ENCODE measurements around the gene CPD. TPM values are rescaled to one million over a fixed set of nuclear protein-coding genes. Genes with fewer than 3 reads are reported as not detected.

Gene CPD
- total and polyA plus RNA-seq, 9 of the 15 experiments (the other 6 are each of a cell fraction or from before 2014, with no cell fraction given), result 4.5 to 24.4 (median 20.4) TPM

DNA sequence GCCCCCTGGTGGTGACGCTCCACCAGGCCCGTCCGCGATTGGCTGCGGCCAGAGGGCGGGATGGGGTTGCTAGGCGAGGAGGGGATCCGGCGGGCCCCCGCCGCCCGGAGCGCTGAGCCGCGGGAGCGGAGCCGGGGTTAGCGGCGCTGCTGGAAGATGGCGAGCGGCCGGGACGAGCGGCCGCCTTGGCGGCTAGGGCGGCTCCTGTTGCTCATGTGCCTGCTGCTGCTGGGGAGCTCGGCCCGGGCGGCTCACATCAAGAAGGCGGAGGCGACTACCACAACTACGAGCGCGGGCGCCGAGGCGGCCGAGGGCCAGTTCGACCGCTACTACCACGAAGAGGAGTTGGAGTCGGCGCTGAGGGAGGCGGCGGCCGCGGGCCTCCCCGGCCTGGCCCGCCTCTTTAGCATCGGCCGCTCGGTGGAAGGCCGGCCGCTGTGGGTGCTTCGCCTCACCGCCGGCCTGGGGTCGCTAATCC is at the start of gene CPD (continued):
- peak; percentile 78 for TF ChIP-seq SUPT5H (IDR thresholded peaks at IDR 0.05)
- TF ChIP-seq CREBBP (IDR thresholded peaks at IDR 0.05; ENCODE audit: low read depth, low read length), result no peak
- TF ChIP-seq, protein P1, sequence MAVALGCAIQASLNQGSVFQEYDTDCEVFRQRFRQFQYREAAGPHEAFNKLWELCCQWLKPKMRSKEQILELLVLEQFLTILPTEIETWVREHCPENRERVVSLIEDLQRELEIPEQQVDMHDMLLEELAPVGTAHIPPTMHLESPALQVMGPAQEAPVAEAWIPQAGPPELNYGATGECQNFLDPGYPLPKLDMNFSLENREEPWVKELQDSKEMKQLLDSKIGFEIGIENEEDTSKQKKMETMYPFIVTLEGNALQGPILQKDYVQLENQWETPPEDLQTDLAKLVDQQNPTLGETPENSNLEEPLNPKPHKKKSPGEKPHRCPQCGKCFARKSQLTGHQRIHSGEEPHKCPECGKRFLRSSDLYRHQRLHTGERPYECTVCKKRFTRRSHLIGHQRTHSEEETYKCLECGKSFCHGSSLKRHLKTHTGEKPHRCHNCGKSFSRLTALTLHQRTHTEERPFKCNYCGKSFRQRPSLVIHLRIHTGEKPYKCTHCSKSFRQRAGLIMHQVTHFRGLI (CRISPR knock-in tag; IDR thresholded peaks at IDR 0.05), result no peak
- 0 out of 2 replicates have a peak, but pooled peaks have one; percentile 13 for TF ChIP-seq ELF2 (CRISPR knock-in tag; IDR thresholded peaks at IDR 0.05)
- no peak for TF ChIP-seq CHCHD3 (CRISPR knock-in tag; IDR thresholded peaks at IDR 0.05)
- no peak for TF ChIP-seq SREBF2 (CRISPR knock-in tag; IDR thresholded peaks at IDR 0.05)
- TF ChIP-seq NFYB (IDR thresholded peaks at IDR 0.05; ENCODE audit: extremely low read depth, insufficient read length), result peak; percentile 51
- TF ChIP-seq FOXK1 (CRISPR knock-in tag; IDR thresholded peaks at IDR 0.05; ENCODE audit: borderline replicate concordance), result no peak
- TF ChIP-seq, protein P2, sequence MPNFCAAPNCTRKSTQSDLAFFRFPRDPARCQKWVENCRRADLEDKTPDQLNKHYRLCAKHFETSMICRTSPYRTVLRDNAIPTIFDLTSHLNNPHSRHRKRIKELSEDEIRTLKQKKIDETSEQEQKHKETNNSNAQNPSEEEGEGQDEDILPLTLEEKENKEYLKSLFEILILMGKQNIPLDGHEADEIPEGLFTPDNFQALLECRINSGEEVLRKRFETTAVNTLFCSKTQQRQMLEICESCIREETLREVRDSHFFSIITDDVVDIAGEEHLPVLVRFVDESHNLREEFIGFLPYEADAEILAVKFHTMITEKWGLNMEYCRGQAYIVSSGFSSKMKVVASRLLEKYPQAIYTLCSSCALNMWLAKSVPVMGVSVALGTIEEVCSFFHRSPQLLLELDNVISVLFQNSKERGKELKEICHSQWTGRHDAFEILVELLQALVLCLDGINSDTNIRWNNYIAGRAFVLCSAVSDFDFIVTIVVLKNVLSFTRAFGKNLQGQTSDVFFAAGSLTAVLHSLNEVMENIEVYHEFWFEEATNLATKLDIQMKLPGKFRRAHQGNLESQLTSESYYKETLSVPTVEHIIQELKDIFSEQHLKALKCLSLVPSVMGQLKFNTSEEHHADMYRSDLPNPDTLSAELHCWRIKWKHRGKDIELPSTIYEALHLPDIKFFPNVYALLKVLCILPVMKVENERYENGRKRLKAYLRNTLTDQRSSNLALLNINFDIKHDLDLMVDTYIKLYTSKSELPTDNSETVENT (CRISPR knock-in tag; IDR thresholded peaks at IDR 0.05), result no peak
- TF ChIP-seq NR0B1 (IDR thresholded peaks at IDR 0.05; ENCODE audit: partially characterized antibody), result no peak
- no peak for TF ChIP-seq KLF10 (CRISPR knock-in tag; IDR thresholded peaks at IDR 0.05)
- TF ChIP-seq E2F6 (IDR thresholded peaks at IDR 0.05; ENCODE audit: borderline replicate concordance in 1 of 2, extremely low read depth in 1 of 2, insufficient read depth in 1 of 2, insufficient read length in 1 of 2, low read depth in 1 of 2, low read length in 1 of 2, poor library complexity in 1 of 2, severe bottlenecking in 1 of 2), result peak in 1 of 2 experiments; percentile 75
- TF ChIP-seq ILF3 (IDR thresholded peaks at IDR 0.05; ENCODE audit: borderline replicate concordance), result no peak
- TF ChIP-seq PCBP1 (IDR thresholded peaks at IDR 0.05; ENCODE audit: low read depth, low read length, poor library complexity, severe bottlenecking), result peak; percentile 72
- no peak for TF ChIP-seq ZNF76 (CRISPR knock-in tag; IDR thresholded peaks at IDR 0.05; ENCODE audit: borderline replicate concordance)
- TF ChIP-seq MAFK (IDR thresholded peaks at IDR 0.05; ENCODE audit: low read length), result no peak
